Stimulated activated naive B cell treated with anti-CD40 and anti-IgM and Interleukin-4, amounts not matched to agents 10 μg/mL and 1 μg/mL and 100 μg/mL, for 72 hours (primary cell): ENCODE data around the gene TMEM164.

Source experiments
- ATAC-seq, 2 donors: fragments of 150-1000 bp; cut with Tn5 transposase; replicated peaks; 2 replicates each; pipeline ENCODE4 v1.10.0; 2021; ENCODE audit warnings: moderate library complexity in 1 of 2
- DNase-seq: peaks from one replicate; pipeline ENCODE4 v3.0.0; 2021
- H3K27ac Mint-ChIP-seq: one replicate; pipeline ENCODE4 v1.8.0; 2022; ENCODE audit warnings: mild to moderate bottlenecking, mixed read lengths
- H3K27me3 Mint-ChIP-seq, 2 donors: one replicate each; pipeline ENCODE4 v1.8.0; 2022; ENCODE audit warnings: mixed read lengths in 2 of 2
- H3K36me3 Mint-ChIP-seq, 2 donors: one replicate each; pipeline ENCODE4 v1.8.0; 2022; ENCODE audit warnings: mixed read lengths in 2 of 2, mild to moderate bottlenecking in 1 of 2
- H3K4me1 Mint-ChIP-seq, 2 donors: one replicate each; pipeline ENCODE4 v1.8.0; 2022; ENCODE audit warnings: mixed read lengths in 2 of 2, mild to moderate bottlenecking in 1 of 2
- H3K4me3 Mint-ChIP-seq, 2 donors: one replicate each; pipeline ENCODE4 v1.8.0; 2022; ENCODE audit warnings: mild to moderate bottlenecking in 2 of 2, mixed read lengths in 2 of 2, moderate library complexity in 1 of 2
- H3K9me3 Mint-ChIP-seq, 2 donors: one replicate each; pipeline ENCODE4 v1.8.0; 2022; ENCODE audit warnings: mixed read lengths in 2 of 2, mild to moderate bottlenecking in 1 of 2

Gene TMEM164

GRCh38 chrX:110201799-110202198, 198.9 kb downstream of the TMEM164 start:
- H3K36me3 Mint-ChIP-seq, result no peaks in the 10 kb centered on the region
- ATAC-seq, result no peak

GRCh38 chrX:110204986-110205385, 202.1 kb downstream of the TMEM164 start:
- no peaks in the 10 kb centered on the region for H3K36me3 Mint-ChIP-seq
- no peak overlapping the region for H3K4me3 Mint-ChIP-seq
- no peaks in the 10 kb centered on the region for H3K27me3 Mint-ChIP-seq
- H3K27ac Mint-ChIP-seq, result no peak overlapping the region
- no peak for DNase-seq
- H3K9me3 Mint-ChIP-seq, result no peaks in the 10 kb centered on the region
- H3K4me1 Mint-ChIP-seq, result no peaks in the 10 kb centered on the region
- no peak for ATAC-seq

More at GRCh38 chrX:110201799-110202198, 198.9 kb downstream of the TMEM164 start:
- Mint-ChIP-seq H3K27ac (no peak overlapping the region), H3K27me3 (no peaks in the 10 kb centered on the region), H3K9me3 (no peaks in the 10 kb centered on the region), H3K4me1 (no peaks in the 10 kb centered on the region), H3K4me3 (no peak overlapping the region)
- no peak for DNase-seq

- H3K36me3 Mint-ChIP-seq, result no peaks in the 10 kb centered on the region
- no peak overlapping the region for H3K4me3 Mint-ChIP-seq
- H3K27ac Mint-ChIP-seq, result no peak overlapping the region
- ATAC-seq, result no peak
- no peaks in the 10 kb centered on the region for H3K9me3 Mint-ChIP-seq
- no peaks in the 10 kb centered on the region for H3K27me3 Mint-ChIP-seq
- H3K4me1 Mint-ChIP-seq, result no peaks in the 10 kb centered on the region
- no peak for DNase-seq
Measured at GRCh38 chrX:110208092-110208491, 205.2 kb downstream of the TMEM164 start.

GRCh38 chrX:110210417-110211139, 207.7 kb downstream of the TMEM164 start:
- DNase-seq (no peak), ATAC-seq (no peak)
- H3K9me3 Mint-ChIP-seq, result no peaks in the 10 kb centered on the region
- no peaks in the 10 kb centered on the region for H3K4me1 Mint-ChIP-seq
- no peaks in the 10 kb centered on the region for H3K27me3 Mint-ChIP-seq
- H3K4me3 Mint-ChIP-seq, result no peak overlapping the region
- H3K27ac Mint-ChIP-seq, result no peak overlapping the region
- peaks cover 4% of the 10 kb centered on the region in 2 donors for H3K36me3 Mint-ChIP-seq

- H3K27ac Mint-ChIP-seq, result no peak overlapping the region
- DNase-seq (no peak), ATAC-seq (no peak)
- H3K4me1 Mint-ChIP-seq, result peaks cover 0 to 1% of the 10 kb centered on the region in 2 donors
- H3K36me3 Mint-ChIP-seq, result peaks cover 5 to 6% of the 10 kb centered on the region in 2 donors
- no peaks in the 10 kb centered on the region for H3K27me3 Mint-ChIP-seq
- no peaks in the 10 kb centered on the region for H3K9me3 Mint-ChIP-seq
- H3K4me3 Mint-ChIP-seq, result no peak overlapping the region
Measured at GRCh38 chrX:110211340-110211739, 208.4 kb downstream of the TMEM164 start.

GRCh38 chrX:110212299-110212698, 209.4 kb downstream of the TMEM164 start:
- peaks cover 2% of the 10 kb centered on the region in 2 donors for H3K4me1 Mint-ChIP-seq
- no peak overlapping the region for H3K4me3 Mint-ChIP-seq
- H3K27ac Mint-ChIP-seq, result no peak overlapping the region
- DNase-seq (no peak), ATAC-seq (no peak)
- H3K36me3 Mint-ChIP-seq, result peaks cover 5 to 6% of the 10 kb centered on the region in 2 donors
- no peaks in the 10 kb centered on the region for H3K27me3 Mint-ChIP-seq
- H3K9me3 Mint-ChIP-seq, result no peaks in the 10 kb centered on the region

- DNase-seq (no peak), ATAC-seq (no peak)
- Mint-ChIP-seq H3K4me3 (no peak overlapping the region), H3K27ac (no peak overlapping the region), H3K27me3 (no peaks in the 10 kb centered on the region), H3K36me3 (peaks cover 5 to 6% of the 10 kb centered on the region in 2 donors), H3K9me3 (no peaks in the 10 kb centered on the region), H3K4me1 (peaks cover 6 to 11% of the 10 kb centered on the region in 2 donors)
Measured at GRCh38 chrX:110213183-110213582, 210.3 kb downstream of the TMEM164 start.

GRCh38 chrX:110214684-110215083, 211.8 kb downstream of the TMEM164 start:
- H3K36me3 Mint-ChIP-seq, result peaks cover 5 to 6% of the 10 kb centered on the region in 2 donors
- no peaks in the 10 kb centered on the region for H3K27me3 Mint-ChIP-seq
- H3K9me3 Mint-ChIP-seq, result no peaks in the 10 kb centered on the region
- ATAC-seq (no peak), DNase-seq (no peak)
- H3K27ac Mint-ChIP-seq, result no peak overlapping the region
- H3K4me1 Mint-ChIP-seq, result peaks cover 6 to 12% of the 10 kb centered on the region in 2 donors
- H3K4me3 Mint-ChIP-seq, result no peak overlapping the region

GRCh38 chrX:110215411-110215810, 212.5 kb downstream of the TMEM164 start:
- no peaks in the 10 kb centered on the region for H3K27me3 Mint-ChIP-seq
- H3K4me3 Mint-ChIP-seq, result no peak overlapping the region
- no peak for ATAC-seq
- H3K36me3 Mint-ChIP-seq, result peaks cover 5 to 6% of the 10 kb centered on the region in 2 donors
- no peaks in the 10 kb centered on the region for H3K9me3 Mint-ChIP-seq
- peaks cover 6 to 12% of the 10 kb centered on the region in 2 donors for H3K4me1 Mint-ChIP-seq
- DNase-seq, result no peak
- H3K27ac Mint-ChIP-seq, result no peak overlapping the region

- H3K36me3 Mint-ChIP-seq, result peaks cover 5 to 6% of the 10 kb centered on the region in 2 donors
- H3K27me3 Mint-ChIP-seq, result no peaks in the 10 kb centered on the region
- DNase-seq (no peak), ATAC-seq (no peak)
- H3K9me3 Mint-ChIP-seq, result no peaks in the 10 kb centered on the region
- no peak overlapping the region for H3K4me3 Mint-ChIP-seq
- H3K4me1 Mint-ChIP-seq, result peaks cover 6 to 12% of the 10 kb centered on the region in 2 donors
- no peak overlapping the region for H3K27ac Mint-ChIP-seq
Measured at GRCh38 chrX:110216027-110216426, 213.1 kb downstream of the TMEM164 start.

GRCh38 chrX:110218591-110218990, 215.7 kb downstream of the TMEM164 start:
- Mint-ChIP-seq H3K36me3 (peaks cover 7 to 10% of the 10 kb centered on the region in 2 donors), H3K27ac (no peak overlapping the region), H3K27me3 (no peaks in the 10 kb centered on the region), H3K4me1 (peaks cover 6 to 12% of the 10 kb centered on the region in 2 donors), H3K9me3 (no peaks in the 10 kb centered on the region), H3K4me3 (no peak overlapping the region)
- no peak for ATAC-seq
- DNase-seq, result no peak

GRCh38 chrX:110219920-110220319, 217.0 kb downstream of the TMEM164 start:
- no peak for ATAC-seq
- Mint-ChIP-seq H3K4me1 (peaks cover 6 to 12% of the 10 kb centered on the region in 2 donors), H3K27me3 (no peaks in the 10 kb centered on the region), H3K36me3 (peaks cover 4 to 10% of the 10 kb centered on the region in 2 donors), H3K4me3 (no peak overlapping the region), H3K9me3 (no peaks in the 10 kb centered on the region), H3K27ac (no peak overlapping the region)
- no peak for DNase-seq

- Mint-ChIP-seq H3K27me3 (no peaks in the 10 kb centered on the region), H3K4me1 (peaks cover 2 to 12% of the 10 kb centered on the region in 2 donors), H3K9me3 (no peaks in the 10 kb centered on the region), H3K27ac (no peak overlapping the region), H3K36me3 (peaks cover 1 to 4% of the 10 kb centered on the region in 2 donors), H3K4me3 (no peak overlapping the region)
- ATAC-seq, result no peak
- no peak for DNase-seq
Measured at GRCh38 chrX:110222497-110223257, 219.8 kb downstream of the TMEM164 start.

GRCh38 chrX:110224926-110225617, 222.2 kb downstream of the TMEM164 start:
- Mint-ChIP-seq H3K4me1 (peaks cover 5 to 14% of the 10 kb centered on the region in 2 donors), H3K27ac (no peak overlapping the region), H3K36me3 (peaks cover 1 to 7% of the 10 kb centered on the region in 2 donors), H3K4me3 (no peak overlapping the region), H3K27me3 (no peaks in the 10 kb centered on the region), H3K9me3 (no peaks in the 10 kb centered on the region)
- DNase-seq (no peak), ATAC-seq (no peak)
